GM21367 (cell line): ENCODE measurements around the gene GMPR.

Experiments used
- ATAC-seq: cut with Tn5 transposase; IDR thresholded peaks from one replicate; pipeline ENCODE4 v1.9.1; 2021; ENCODE audit not compliant: unreplicated experiment

The GMPR gene

DNA sequence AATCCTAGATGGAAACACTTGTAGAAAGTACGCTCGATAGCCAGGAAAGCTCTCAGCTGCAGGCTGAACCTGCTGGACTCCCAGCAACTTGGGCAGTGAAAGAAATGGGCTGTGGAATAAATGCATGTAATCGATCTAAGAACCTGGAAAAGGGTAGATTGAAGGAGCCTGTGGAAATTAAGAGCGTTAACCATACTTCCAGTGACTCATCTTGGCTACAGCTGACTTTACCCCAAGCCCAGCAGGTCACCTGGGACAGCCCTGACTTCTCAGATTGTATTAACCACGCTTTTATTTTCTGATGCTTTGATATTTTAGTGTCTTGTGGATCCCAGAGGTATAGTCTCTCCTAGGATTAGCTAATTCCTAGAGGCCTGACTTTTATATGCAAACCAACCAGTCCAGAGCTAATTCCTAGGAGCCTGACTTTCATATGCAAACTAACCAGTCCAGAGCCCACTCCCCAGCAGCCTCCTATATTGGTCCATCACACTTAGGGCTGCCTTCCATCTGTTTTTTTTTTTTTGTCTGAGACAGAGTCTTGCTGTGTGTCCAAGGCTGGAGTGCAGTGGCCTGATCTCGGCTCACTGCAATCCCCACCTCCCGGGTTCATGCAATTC is 86.3 kb downstream of the GMPR start:
- ATAC-seq: no peak

DNA sequence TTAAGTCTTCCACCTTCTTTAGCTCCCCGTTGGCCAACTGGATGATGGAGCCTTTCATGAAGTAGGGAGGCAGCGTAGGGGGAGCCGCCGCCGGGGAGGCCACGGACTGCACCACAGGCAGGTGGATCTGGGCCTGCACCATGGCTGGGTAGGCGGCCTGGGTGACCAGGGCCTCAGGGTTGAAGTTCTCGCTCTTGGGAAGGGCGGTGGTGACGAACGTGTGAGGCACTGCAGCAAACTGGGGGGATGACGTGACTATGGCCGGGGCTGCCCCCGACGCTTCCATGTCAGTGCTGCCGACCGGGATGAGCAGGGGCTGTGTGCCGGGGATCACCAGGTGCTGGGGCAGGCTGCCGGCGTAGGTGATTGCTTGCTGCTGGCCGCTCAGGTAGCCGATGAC is 88.1 kb downstream of the GMPR start:
- no peak for ATAC-seq

DNA sequence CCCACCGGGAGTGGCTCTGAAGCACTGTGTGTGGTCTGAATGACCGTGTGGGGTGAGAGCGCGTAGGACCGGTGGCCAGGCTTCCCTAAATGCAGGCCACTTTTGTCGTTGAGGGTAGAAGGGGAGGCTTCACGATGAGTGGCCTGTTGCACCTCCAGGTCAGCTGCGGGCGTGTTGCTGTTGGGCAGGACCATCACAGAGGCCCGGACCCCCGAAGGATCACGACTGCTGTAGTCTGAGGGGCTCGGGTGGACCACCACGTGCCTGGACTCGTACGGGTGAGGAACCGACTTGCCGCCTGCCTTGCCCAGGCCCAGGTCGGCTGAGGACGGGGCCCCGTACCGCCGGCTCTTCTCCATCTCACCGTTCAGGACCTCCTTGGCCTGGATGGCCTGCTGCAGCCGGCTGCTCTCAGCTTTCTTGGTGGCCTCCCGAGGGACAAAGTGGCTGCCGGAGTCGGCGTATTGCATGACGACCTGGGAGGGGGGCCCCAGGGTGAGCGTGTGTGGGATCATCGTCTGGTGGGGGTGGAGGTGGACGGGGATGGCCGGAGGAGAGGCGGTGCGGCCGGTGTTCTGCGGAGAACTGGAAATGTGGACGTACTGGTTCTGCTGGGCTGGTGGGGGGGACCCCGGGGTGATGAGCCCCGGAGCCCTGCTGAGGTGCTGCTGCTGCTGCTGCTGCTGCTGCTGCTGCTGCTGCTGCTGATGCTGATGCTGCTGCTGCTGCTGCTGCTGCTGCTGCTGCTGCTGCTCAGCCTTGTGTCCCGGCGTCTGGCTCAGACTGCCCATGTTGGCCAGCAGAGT is 88.8 kb downstream of the GMPR start:
- ATAC-seq: no peak

DNA sequence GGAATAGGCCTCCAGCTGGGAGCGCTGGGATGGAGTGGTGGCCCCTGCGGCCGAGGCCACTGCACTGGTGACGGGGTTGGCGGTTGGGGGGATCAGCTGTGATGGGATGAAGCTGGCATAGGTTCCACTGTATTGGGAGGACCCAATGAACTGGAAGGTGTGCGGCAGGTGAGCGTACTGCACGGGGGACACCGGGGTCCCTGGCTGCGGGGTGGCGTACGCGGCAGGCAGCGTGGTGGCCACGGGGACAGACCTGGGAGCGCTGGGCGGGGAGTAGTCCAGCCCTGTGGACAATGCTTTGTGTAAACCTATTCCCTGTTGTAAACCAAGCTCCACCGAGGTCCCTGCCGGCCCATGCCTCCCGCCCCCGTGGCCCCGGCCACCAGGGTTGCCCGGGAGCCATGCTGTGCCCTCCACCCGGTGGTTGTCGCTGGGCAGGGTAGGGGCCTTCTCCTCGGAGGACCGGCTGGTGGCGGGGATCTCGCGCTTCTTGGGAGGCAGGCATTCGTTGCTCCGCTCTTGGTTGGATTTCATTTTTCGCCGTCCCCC is 89.5 kb downstream of the GMPR start:
- ATAC-seq: no peak

DNA sequence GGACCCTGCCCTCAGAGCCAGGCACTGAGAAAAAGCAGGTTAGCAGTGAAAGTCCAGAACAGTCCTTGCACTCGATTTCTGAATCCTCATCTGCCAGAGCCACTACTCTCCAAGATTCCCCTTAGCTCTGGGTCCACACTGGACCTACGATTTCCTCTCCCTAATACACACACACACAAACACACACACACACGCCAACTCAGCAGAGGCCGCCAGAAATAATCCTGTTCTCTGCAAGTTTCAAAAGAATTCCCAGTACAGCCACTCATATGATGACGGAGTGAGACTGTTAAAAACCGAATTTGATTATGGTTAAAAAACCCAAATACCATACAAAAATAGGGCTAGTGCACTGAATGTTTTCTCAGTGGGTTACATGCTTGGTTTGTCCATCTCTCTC is 90.8 kb downstream of the GMPR start:
- ATAC-seq: no peak

DNA sequence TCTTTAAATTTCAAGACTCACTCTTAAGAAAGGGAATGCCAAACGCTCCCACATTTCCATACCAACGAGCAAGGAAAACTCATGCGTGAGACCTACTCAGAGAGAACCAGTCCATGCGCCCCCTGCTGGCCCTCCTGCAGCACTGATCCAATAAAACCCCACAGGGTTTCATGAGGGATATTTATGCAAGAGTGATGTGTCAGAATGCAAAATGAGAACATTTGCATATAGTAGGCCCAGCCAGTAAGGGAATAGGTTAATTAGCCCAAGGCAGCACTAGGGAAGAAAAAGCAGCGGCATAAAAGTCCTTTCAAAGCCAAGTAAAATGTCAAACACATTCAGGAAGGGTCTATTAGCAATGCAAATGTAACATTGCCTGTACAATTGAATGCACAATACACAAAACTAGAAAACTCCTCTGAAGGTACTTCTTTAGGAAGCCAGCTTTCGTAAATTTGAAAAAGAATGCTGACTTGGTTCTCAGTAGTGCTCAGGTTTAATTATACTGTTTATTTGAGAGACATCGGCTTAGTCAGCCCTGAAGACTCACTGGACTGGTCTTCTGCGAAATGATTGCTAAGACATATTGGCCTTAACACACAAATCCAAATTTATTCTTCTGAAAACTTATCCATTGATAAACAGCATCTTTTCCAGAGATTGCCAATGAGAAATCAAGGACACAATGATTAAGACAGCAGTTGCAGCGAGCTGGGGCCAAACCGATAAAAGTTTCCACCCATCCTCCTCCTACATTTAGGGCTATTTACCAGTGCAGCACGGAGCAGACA is 93.2 kb downstream of the GMPR start:
- peak; percentile 38 for ATAC-seq

DNA sequence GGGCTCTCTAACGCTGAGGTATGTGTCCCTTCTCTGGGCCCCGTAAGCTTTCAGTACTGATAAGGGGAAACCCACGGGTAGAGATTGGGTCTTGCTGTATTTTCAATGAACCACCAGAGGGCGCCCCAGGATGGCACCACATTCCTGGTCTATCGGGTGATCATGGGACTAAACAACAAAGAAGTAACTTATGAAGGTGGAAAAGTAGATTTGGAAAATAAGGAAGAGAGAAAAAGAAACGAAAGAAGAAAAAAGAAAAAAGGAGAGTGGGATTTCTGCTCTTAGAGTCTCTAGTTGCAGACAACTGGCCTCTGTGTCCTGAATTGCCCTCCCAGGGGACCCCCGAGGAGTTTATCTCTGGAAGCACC is 93.8 kb downstream of the GMPR start:
- ATAC-seq: peak; percentile 84

DNA sequence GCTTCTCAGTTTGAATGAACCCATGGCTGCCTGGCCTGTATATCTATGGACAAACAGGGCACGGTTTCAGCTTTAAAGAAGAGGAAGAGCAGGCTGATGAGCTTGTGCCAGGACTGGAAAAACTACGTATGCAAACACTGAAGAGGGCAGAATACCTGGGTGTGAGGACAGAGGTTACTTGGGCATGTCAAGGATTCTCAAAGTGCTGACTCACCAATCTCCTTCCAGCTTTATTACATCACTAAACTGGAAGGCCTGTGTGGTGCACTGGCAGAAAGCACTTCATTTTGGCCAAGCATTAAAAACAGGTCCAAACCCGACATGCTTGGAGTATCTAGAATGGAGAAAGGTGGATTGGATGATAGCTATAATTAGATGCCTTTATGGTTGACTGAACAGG is 95.2 kb downstream of the GMPR start:
- ATAC-seq: no peak

DNA sequence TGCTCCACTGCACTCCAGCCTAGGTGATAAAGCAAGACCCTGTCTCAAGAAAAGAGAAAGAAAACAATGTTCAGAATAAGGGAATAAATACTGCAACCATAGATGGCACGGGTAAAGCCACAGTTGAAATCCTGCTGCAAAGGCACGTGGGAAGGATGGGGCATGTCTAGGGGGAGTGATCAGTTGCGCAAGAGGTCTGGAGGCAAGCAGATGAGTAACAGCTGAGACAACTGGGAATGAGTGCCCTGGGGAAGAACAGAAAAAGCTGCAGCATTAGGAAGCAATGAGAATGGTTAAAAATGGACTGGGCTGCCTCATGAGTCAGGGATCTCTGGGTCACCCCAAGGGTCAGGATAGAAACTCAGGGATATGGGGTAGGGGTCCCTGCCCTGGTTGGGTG is 96.3 kb downstream of the GMPR start:
- no peak for ATAC-seq

DNA sequence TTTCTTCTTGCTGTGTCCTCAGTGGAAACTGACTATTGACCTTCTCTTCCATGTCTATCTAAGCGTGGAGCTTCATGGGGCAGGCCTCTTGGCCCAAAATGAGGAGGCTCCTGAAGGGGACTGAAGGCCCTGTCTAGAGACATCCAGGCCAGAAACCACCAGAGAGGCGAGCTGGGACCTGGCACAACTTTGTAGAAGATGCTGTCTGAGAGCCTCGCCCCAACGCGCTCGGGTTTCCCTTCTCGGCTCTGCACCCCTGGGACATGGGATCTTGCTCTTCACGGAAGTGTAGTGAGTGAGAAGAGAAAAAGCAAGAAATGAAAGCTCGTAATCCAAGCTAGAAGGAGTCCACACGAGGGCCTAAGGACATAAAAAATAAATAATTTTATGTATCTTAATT is 96.8 kb downstream of the GMPR start:
- no peak for ATAC-seq

DNA sequence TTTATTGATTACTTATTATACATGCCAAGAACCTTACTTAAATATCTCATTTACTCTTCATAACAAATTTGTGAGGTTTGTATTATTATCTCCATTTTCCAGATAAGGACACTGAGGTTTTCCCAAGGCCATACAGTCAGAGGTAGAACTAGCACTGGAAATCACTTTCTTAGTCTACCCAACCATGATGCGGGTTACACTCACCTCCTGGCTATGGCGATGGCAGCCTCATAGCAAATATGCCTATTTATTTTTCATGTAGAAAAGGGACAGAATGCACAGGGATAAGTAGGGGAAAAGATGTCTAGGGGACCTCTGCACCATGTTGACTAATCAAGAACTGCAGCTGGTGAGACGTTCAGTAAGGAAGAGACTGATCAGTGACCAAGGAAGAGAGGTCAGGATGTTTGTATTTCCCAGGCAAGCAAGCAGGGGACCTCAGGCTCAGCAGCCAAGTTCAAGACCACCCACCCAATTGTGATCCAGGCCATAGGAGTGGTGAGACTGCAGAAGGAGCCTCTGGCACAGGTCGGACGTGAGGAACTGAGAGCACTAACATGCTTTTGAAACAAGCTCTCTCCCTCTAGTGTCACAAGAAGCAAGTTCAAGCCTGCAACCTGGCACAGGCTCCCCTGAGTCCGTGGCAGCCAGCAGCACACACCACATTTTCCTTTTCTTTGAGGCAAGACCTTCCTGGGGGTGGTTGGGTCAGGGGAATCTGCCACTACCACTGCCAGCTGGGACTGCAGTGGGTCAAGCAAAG is 97.8 kb downstream of the GMPR start:
- no peak for ATAC-seq

DNA sequence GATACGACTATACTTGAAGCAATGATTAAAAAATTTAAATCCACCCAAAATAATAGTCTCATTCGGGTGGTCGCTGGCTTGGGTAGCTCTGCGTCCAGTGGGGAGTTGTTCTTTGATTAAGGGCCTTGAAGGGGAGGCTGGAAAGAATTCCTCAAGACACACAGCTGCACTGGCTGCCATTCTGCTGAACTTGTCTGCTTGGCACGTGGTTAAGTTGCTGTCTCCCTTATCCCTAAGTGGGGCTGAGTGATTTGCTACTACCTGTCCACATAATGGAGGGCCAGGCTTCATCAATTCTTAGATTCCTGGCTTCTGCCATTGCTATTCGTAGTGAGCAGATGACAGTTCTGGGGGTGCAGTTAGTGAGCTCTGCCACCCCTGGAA is 98.5 kb downstream of the GMPR start:
- ATAC-seq: no peak

DNA sequence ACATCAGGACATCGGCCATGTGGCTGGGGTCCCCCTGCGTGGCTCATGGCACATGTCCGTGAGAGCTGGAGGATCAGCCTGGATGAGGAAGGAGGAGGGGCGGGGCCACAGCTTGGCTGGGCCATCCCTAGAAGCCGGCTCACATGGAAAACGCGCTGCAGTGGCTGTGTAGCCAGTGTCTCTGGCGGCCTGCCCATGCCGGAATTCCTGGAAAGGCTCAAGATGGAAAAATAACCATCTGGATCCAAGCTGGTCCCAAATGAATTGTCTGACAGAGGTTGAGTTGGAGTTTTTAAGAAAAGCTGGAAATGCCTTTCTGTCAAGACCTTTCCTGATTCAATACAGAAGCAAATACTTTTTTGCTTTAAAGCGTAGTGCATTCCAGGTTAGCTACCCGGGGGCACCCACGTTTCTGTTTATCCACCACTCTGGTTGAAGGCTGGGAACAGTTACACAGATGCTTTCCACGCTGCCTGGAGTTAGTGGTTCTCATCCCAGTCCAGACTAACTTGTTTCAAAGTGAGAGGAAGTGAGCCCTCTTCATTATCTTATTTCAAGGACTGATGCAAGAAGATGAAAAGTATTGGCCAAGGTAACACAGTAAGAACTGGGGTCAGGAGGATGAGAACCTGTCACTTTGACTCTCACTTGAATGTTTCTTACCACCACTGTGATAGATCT is 99.0 kb downstream of the GMPR start:
- no peak for ATAC-seq

DNA sequence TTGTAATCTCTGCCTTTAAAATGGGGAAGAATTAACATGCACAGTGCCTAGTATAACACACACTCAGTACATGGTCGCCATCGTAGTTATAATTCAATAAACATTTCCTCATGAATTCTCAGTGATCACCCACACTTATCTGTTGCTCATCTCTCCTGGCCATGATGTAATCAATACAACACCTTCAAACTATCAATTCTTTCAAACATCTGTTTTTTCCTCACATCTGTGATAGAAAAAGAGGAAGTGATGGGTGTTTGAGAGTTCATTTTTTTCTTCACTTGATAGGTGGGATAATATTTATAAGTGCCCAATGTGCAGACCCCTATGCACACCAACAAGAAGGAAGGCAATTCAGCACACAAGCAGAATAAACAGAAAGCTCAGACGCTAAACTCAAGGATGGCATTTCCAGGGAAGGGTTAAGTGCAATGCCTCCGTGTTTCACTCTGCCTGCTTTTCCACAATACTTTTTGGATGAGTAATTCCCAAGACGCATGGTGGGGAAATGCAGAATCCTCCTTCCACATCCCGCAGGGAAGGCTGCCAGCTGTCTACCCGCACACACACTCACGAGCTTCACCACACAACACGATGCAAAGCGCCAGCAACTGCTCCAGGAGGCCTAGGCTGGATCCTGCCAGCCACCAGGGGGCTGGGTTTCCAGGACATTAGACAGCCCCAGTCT is 100.3 kb downstream of the GMPR start:
- ATAC-seq: no peak

DNA sequence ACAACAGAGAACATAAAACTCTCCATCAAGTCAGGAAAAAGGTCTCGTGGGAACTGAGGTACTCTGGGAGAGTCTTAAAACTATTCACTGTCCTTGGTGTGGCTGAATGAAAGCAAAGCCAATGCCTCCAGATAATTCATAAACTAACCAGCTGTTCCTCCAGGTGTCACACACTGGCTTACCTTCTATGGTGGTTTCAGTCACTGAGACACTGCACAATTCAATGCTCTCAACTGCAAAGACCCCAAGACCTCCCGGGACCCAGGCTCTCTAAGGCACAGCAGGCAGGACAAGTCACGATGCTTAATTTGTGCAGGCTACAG is 100.8 kb downstream of the GMPR start:
- no peak for ATAC-seq

DNA sequence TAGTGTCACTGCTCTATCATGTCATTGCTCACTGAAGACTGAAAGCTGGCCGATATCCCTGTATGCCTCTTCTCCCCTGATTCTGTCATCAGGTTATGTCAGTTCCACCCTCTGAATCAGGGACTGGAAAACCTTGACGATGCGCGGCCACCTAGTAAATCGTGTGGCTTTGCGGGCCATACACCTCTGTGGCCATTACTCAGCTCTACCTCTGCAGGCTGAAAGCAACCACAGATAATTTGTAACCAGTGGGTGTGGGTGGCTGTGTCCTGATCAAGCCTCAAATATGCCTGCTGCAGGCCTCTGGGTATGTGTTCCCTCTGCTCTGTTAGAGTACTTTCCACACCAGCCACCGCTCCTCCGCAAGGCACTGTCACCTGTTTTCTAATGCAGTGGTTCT is 105.2 kb downstream of the GMPR start:
- ATAC-seq: no peak

DNA sequence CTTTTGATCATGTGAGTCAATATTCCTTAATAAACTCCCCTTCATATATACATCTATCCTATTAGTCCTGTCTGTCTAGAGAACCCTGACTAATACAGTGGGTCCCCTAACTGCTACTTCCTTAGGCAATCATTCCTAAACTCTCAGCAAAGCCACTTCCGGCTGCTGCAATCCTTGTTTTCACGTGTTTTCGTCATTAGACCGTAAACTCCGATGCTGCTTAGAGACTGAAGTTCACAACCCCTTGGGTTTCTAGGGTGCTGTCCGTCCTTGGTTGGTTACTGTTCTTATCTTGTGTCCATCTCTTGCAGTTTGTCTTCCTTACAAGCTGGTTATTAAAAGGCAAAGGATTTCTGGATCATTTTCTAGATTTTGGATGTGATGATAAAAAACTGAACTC is 106.4 kb downstream of the GMPR start:
- ATAC-seq: no peak
